Thyroid gland (tissue), 4 donors: Measurements from ENCODE around the gene ITPKB. TPM values are rescaled to one million over a fixed set of nuclear protein-coding genes. Genes with fewer than 3 reads are reported as not detected.

Experiments used
- DNase-seq, 2 donors: peaks; one replicate each; pipeline ENCODE4 v3.0.0-alpha.2; 2019
- H3K27ac ChIP-seq, 3 donors: fragments of 200-600 bp; sonication (generic); 1 replicate in 2 of 3; 2 replicates in 1 of 3; pipeline ENCODE4 v1.5.1; 2016 to 2019; ENCODE audit warnings: mild to moderate bottlenecking in 1 of 3, moderate library complexity in 1 of 3
- H3K27me3 ChIP-seq: fragments of 200-600 bp; sonication (generic); one replicate; pipeline ENCODE4 v1.5.1; 2019
- H3K36me3 ChIP-seq, 2 donors: fragments of 200-600 bp; sonication (generic); one replicate each; pipeline ENCODE4 v1.5.1; 2016 to 2019
- H3K4me1 ChIP-seq, 2 donors: fragments of 200-600 bp; sonication (generic); one replicate each; pipeline ENCODE4 v1.5.1; 2017 to 2019
- H3K4me3 ChIP-seq, 3 donors: fragments of 200-600 bp; sonication (generic); replicated peaks in 1 of 3; 1 replicate in 2 of 3; 2 replicates in 1 of 3; pipeline ENCODE4 v1.5.1; 2016; ENCODE audit warnings: mild to moderate bottlenecking in 1 of 3
- H3K9me3 ChIP-seq: fragments of 200-600 bp; sonication (generic); one replicate; pipeline ENCODE4 v1.5.1; 2017
- POLR2A ChIP-seq, 2 donors: fragments of 450-650 bp; IDR thresholded peaks; one replicate each; pipeline ENCODE4 v1.6.1; 2017; ENCODE audit warnings: antibody characterized with exemption in 2 of 2, mild to moderate bottlenecking in 2 of 2, moderate library complexity in 1 of 2
- WGBS, 2 donors: methylation state at CpG; one replicate each; pipeline ENCODE4 v1.1.5; 2017; 5-methylcytosine and 5-hydroxymethylcytosine counted together
- intact Hi-C: fragments of 100-400 bp; cut with DNase I; formaldehyde crosslinking; loops from one replicate; pipeline ENCODE4 v1.15.1; 2023
- total RNA-seq, 4 donors: library from RNA; depleted of rRNA; stranded (reverse); fragments of >200 nt; gene quantifications; one replicate each; pipeline ENCODE4 v1.2.3, GENCODE V29; 2016
- TF ChIP-seq, protein P1 (sequence below), 6 experiments: fragments of 200-600 bp in 3 of 6; fragments of 450-650 bp in 3 of 6; sonication (generic) in 3 of 6; IDR thresholded peaks; one replicate each; pipeline ENCODE4 v1.5.1; 2016 to 2019; ENCODE audit warnings: antibody characterized with exemption in 6 of 6, mild to moderate bottlenecking in 2 of 6, inconsistent platforms in 1 of 6, moderate library complexity in 1 of 6

ITPKB gene
- total RNA-seq, 4 donors from 2014 or later = 19.1 to 24.0 (median 22.2) TPM

- intact Hi-C loops = no loop called here
- H3K27ac ChIP-seq = no peak overlapping the region
- DNase-seq = no peak
- TF ChIP-seq POLR2A (IDR thresholded peaks at IDR 0.05) = no peak
- TF ChIP-seq, protein P1, sequence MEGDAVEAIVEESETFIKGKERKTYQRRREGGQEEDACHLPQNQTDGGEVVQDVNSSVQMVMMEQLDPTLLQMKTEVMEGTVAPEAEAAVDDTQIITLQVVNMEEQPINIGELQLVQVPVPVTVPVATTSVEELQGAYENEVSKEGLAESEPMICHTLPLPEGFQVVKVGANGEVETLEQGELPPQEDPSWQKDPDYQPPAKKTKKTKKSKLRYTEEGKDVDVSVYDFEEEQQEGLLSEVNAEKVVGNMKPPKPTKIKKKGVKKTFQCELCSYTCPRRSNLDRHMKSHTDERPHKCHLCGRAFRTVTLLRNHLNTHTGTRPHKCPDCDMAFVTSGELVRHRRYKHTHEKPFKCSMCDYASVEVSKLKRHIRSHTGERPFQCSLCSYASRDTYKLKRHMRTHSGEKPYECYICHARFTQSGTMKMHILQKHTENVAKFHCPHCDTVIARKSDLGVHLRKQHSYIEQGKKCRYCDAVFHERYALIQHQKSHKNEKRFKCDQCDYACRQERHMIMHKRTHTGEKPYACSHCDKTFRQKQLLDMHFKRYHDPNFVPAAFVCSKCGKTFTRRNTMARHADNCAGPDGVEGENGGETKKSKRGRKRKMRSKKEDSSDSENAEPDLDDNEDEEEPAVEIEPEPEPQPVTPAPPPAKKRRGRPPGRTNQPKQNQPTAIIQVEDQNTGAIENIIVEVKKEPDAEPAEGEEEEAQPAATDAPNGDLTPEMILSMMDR (IDR thresholded peaks at IDR 0.05) = no peak
- 87 to 93% methylated on average over 5 to 6 of the region's 6 CpGs for WGBS, 2 donors
- no peaks in the 10 kb centered on the region for H3K27me3 ChIP-seq
- H3K4me1 ChIP-seq = peaks cover 23 to 45% of the 10 kb centered on the region in 2 donors
- no peak overlapping the region for H3K4me3 ChIP-seq
- no peaks in the 10 kb centered on the region for H3K9me3 ChIP-seq
- no peaks in the 10 kb centered on the region for H3K36me3 ChIP-seq
Observed at GRCh38 chr1:226666164-226666506, 72.9 kb downstream of the ITPKB start.

GRCh38 chr1:226665505-226666163, 73.4 kb downstream of the ITPKB start:
- Histone ChIP-seq H3K27me3 (no peaks in the 10 kb centered on the region), H3K9me3 (no peaks in the 10 kb centered on the region), H3K36me3 (no peaks in the 10 kb centered on the region), H3K4me3 (no peak overlapping the region), H3K27ac (peak overlapping the region in 1 of 3 donors; percentile 92), H3K4me1 (peaks cover 27 to 50% of the 10 kb centered on the region in 2 donors)
- intact Hi-C loops = no loop called here
- 90 to 95% methylated on average over 17 of the region's 17 CpGs for WGBS, 2 donors
- no peak for DNase-seq
- TF ChIP-seq, protein P1 (IDR thresholded peaks at IDR 0.05) = no peak
- no peak for TF ChIP-seq POLR2A (IDR thresholded peaks at IDR 0.05)

- WGBS, 2 donors = 63 to 64% methylated on average over 14 to 15 of the region's 15 CpGs
- Histone ChIP-seq H3K27ac (peak overlapping the region; percentile 21 to 92 (median 66)), H3K9me3 (no peaks in the 10 kb centered on the region), H3K27me3 (no peaks in the 10 kb centered on the region), H3K36me3 (no peaks in the 10 kb centered on the region), H3K4me1 (peaks cover 27 to 61% of the 10 kb centered on the region in 2 donors), H3K4me3 (no peak overlapping the region)
- TF ChIP-seq POLR2A (IDR thresholded peaks at IDR 0.05) = peak in 1 of 2 donors; percentile 15
- TF ChIP-seq, protein P1 (IDR thresholded peaks at IDR 0.05) = no peak
- DNase-seq = peak in 1 of 2 donors; percentile 15
- intact Hi-C loops = no loop called here
Observed at GRCh38 chr1:226664413-226665101, 74.5 kb downstream of the ITPKB start.

DNA sequence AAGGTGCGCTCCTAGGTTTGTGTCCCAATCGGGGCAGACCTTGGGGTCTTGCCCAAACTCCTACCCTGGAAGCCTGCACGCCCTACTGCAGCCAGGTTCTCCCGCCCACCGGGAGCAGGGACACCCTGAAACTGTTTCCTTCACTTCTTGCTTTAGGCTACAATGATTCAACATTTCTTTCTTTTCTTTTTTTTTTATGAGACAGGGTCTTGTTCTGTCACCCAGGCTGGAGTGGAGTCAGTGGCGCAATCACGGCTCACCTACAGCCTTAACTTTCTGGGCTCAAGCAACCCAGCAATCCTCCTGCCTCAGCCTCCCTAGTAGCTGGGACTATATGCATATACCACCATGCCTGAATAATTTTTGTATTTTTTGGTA, 75.8 kb downstream of the ITPKB start:
- H3K4me3 ChIP-seq = no peak overlapping the region
- WGBS, 2 donors = 70 to 93% methylated on average over 7 of the region's 7 CpGs
- H3K4me1 ChIP-seq = peaks cover 27 to 70% of the 10 kb centered on the region in 2 donors
- H3K36me3 ChIP-seq = no peaks in the 10 kb centered on the region
- intact Hi-C loops = no loop called here
- H3K27me3 ChIP-seq = no peaks in the 10 kb centered on the region
- no peak for DNase-seq
- H3K9me3 ChIP-seq = no peaks in the 10 kb centered on the region
- H3K27ac ChIP-seq = peak overlapping the region; percentile 45 to 92 (median 66)
- TF ChIP-seq POLR2A (IDR thresholded peaks at IDR 0.05) = no peak
- TF ChIP-seq, protein P1 (IDR thresholded peaks at IDR 0.05) = no peak
